SK-N-SH (cell line): ENCODE data around the gene AGK. TPM values are rescaled to one million over a fixed set of nuclear protein-coding genes. Genes with fewer than 3 reads are reported as not detected.
A peak's percentile ranks its signal among the peaks of the same experiment; 100 is the strongest.

ENCODE experiments used
- CTCF ChIA-PET: fragments of 300-600, 350-600 bp; formaldehyde crosslinking; extraction: SDS; loops from one replicate; lab custom pipeline; 2021; lab: Yijun Ruan, JAX
- POLR2A ChIA-PET: fragments of 350-600 bp; sonication (Branson Sonifier 250); formaldehyde crosslinking; extraction: SDS; loops from one replicate; lab custom pipeline; 2020; ENCODE audit warnings: antibody characterized with exemption, inconsistent platforms; lab: Yijun Ruan, JAX
- DNase-seq: peaks from one replicate; pipeline ENCODE4 v3.0.0; 2012
- H2AFZ ChIP-seq: fragments of 200-600 bp; sonication (generic); 2 replicates; pipeline ENCODE4 v1.8.1; 2016; ENCODE audit warnings: antibody characterized with exemption, mild to moderate bottlenecking, low read depth
- H3F3A ChIP-seq: fragments of 200-600 bp; sonication (generic); replicated peaks from 2 replicates; pipeline ENCODE3; 2016; ENCODE audit warnings: antibody characterized with exemption, mild to moderate bottlenecking; ENCODE audit not compliant: insufficient read depth
- H3K27ac ChIP-seq, 2 experiments: fragments of 200-500 bp in 1 of 2; fragments of 200-600 bp in 1 of 2; sonication (Bioruptor generic) in 1 of 2; sonication (generic), shearing (Covaris generic) in 1 of 2; 2 replicates each; pipeline versions ENCODE4 v1.5.1 to v1.6.1; 2014 to 2016; ENCODE audit warnings: low read depth in 2 of 2, inconsistent platforms in 1 of 2, low read length in 1 of 2, mild to moderate bottlenecking in 1 of 2, mixed read lengths in 1 of 2
- H3K27me3 ChIP-seq: fragments of 200-600 bp; sonication (generic), shearing (Covaris generic); 2 replicates; pipeline ENCODE4 v1.6.1; 2016; ENCODE audit warnings: mixed run types; ENCODE audit not compliant: insufficient read depth
- H3K36me3 ChIP-seq, 2 experiments: fragments of 200-500 bp in 1 of 2; fragments of 200-600 bp in 1 of 2; sonication (Bioruptor generic) in 1 of 2; sonication (generic) in 1 of 2; replicated peaks in 1 of 2; 2 replicates each; pipeline versions ENCODE3 to v1.5.1; 2014 to 2016; ENCODE audit warnings: low read length in 1 of 2, mild to moderate bottlenecking in 1 of 2; ENCODE audit not compliant: insufficient read depth in 2 of 2, control insufficient read depth in 1 of 2
- H3K4me1 ChIP-seq, 2 experiments: fragments of 200-500 bp in 1 of 2; fragments of 200-600 bp in 1 of 2; sonication (Bioruptor generic) in 1 of 2; sonication (generic), shearing (Covaris generic) in 1 of 2; 2 replicates each; pipeline versions ENCODE4 v1.5.1 to v1.6.1; 2014 to 2016; ENCODE audit warnings: low read depth in 1 of 2, low read length in 1 of 2, mixed run types in 1 of 2; ENCODE audit not compliant: insufficient read depth in 2 of 2, control insufficient read depth in 1 of 2
- H3K4me2 ChIP-seq: fragments of 200-600 bp; sonication (generic), shearing (Covaris generic); 2 replicates; pipeline ENCODE4 v1.6.1; 2017; ENCODE audit warnings: mixed run types
- H3K4me3 ChIP-seq, 2 experiments: fragments of 200-500 bp in 1 of 2; fragments of 200-600 bp in 1 of 2; sonication (Bioruptor generic) in 1 of 2; sonication (generic), shearing (Covaris generic) in 1 of 2; 2 replicates each; pipeline versions ENCODE4 v1.5.1 to v1.8.1; 2014 to 2016; ENCODE audit warnings: low read depth in 2 of 2, inconsistent platforms in 1 of 2, low read length in 1 of 2, mild to moderate bottlenecking in 1 of 2, mixed read lengths in 1 of 2, moderate library complexity in 1 of 2
- H3K79me2 ChIP-seq: fragments of 200-600 bp; sonication (generic); 2 replicates; pipeline ENCODE4 v1.8.1; 2017; ENCODE audit warnings: mild to moderate bottlenecking; ENCODE audit not compliant: insufficient read depth
- H3K9ac ChIP-seq: fragments of 200-600 bp; sonication (generic); 2 replicates; pipeline ENCODE4 v1.6.1; 2017; ENCODE audit warnings: mixed run types
- H3K9me2 ChIP-seq: fragments of 200-600 bp; sonication (generic); 2 replicates; pipeline ENCODE4 v1.6.1; 2017; ENCODE audit warnings: mixed run types
- H3K9me3 ChIP-seq: fragments of 200-600 bp; sonication (generic); 2 replicates; pipeline ENCODE4 v1.6.1; 2017; ENCODE audit warnings: mixed run types, mild to moderate bottlenecking, moderate library complexity
- H4K20me1 ChIP-seq: fragments of 200-600 bp; sonication (generic); 2 replicates; pipeline ENCODE4 v1.6.1; 2017; ENCODE audit warnings: mild to moderate bottlenecking, mixed run types; ENCODE audit not compliant: insufficient read depth
- CTCF ChIP-seq: fragments of 200-600 bp; sonication (generic); IDR thresholded peaks from 2 replicates; pipeline ENCODE4 v1.6.1; 2017; ENCODE audit warnings: antibody characterized with exemption, mild to moderate bottlenecking, moderate library complexity
- ELF1 ChIP-seq: IDR thresholded peaks from 2 replicates; pipeline ENCODE4 v1.4.0; 2012
- EP300 ChIP-seq, 2 experiments: IDR thresholded peaks; 2 replicates each; pipeline versions ENCODE4 v1.4.0 to v1.6.1; 2012; ENCODE audit warnings: borderline replicate concordance in 1 of 2, low read depth in 1 of 2, low read length in 1 of 2
- EZH2phosphoT487 ChIP-seq: fragments of 200-600 bp; sonication (generic); IDR thresholded peaks from 2 replicates; pipeline ENCODE4 v1.6.1; 2017; ENCODE audit warnings: low read depth, mixed run types, mild to moderate bottlenecking, antibody characterized with exemption, moderate library complexity, borderline replicate concordance
- FOXJ3 ChIP-seq: sonication (generic); formaldehyde crosslinking; IDR thresholded peaks from 2 replicates; pipeline ENCODE4 v1.5.1; 2020; ENCODE audit warnings: mild to moderate bottlenecking, missing genetic modification reagents
- FOXM1 ChIP-seq: IDR thresholded peaks from 2 replicates; pipeline ENCODE4 v1.4.0; 2012; ENCODE audit warnings: low read depth, mild to moderate bottlenecking
- GABPA ChIP-seq: IDR thresholded peaks from 2 replicates; pipeline ENCODE4 v1.4.0; 2012; ENCODE audit warnings: low read depth, mild to moderate bottlenecking
- IRF3 ChIP-seq: fragments of 150-350 bp; IDR thresholded peaks from 2 replicates; pipeline ENCODE4 v1.6.1; 2016; ENCODE audit warnings: mild to moderate bottlenecking, low read depth, low read length
- JUND ChIP-seq: IDR thresholded peaks from 2 replicates; pipeline ENCODE4 v1.4.0; 2012
- MAX ChIP-seq: IDR thresholded peaks from 2 replicates; pipeline ENCODE4 v1.4.0; 2012; ENCODE audit warnings: low read depth
- NFIC ChIP-seq: IDR thresholded peaks from 2 replicates; pipeline ENCODE4 v1.4.0; 2012; ENCODE audit warnings: borderline replicate concordance
- PBX3 ChIP-seq: IDR thresholded peaks from 2 replicates; pipeline ENCODE4; 2012
- POLR2AphosphoS5 ChIP-seq: IDR thresholded peaks from 2 replicates; pipeline ENCODE4 v1.6.1; 2012; ENCODE audit warnings: low read depth, low read length
- RAD21 ChIP-seq: IDR thresholded peaks from 2 replicates; pipeline ENCODE4 v1.6.1; 2012; ENCODE audit warnings: mild to moderate bottlenecking, low read length
- RCOR1 ChIP-seq: fragments of 150-350 bp; IDR thresholded peaks from 2 replicates; pipeline ENCODE4 v1.6.1; 2017; ENCODE audit warnings: antibody characterized with exemption, low read length
- REST ChIP-seq: IDR thresholded peaks from 2 replicates; pipeline ENCODE4 v1.6.1; 2012; ENCODE audit warnings: mild to moderate bottlenecking, low read depth, low read length, moderate library complexity
- RFX5 ChIP-seq: IDR thresholded peaks from 2 replicates; pipeline ENCODE4 v1.6.1; 2012; ENCODE audit warnings: mild to moderate bottlenecking, improper control_type of control experiment, low read length
- SIN3A ChIP-seq: IDR thresholded peaks from 2 replicates; pipeline ENCODE4 v1.6.1; 2012; ENCODE audit warnings: low read depth, mild to moderate bottlenecking, low read length, moderate library complexity, borderline replicate concordance
- SMC3 ChIP-seq: IDR thresholded peaks from 2 replicates; pipeline ENCODE4 v1.6.1; 2012; ENCODE audit warnings: low read depth, low read length, improper control_type of control experiment
- TAF1 ChIP-seq: IDR thresholded peaks from 2 replicates; pipeline ENCODE4 v1.6.1; 2012; ENCODE audit warnings: low read depth, mild to moderate bottlenecking, low read length, moderate library complexity, borderline replicate concordance
- TCF12 ChIP-seq: IDR thresholded peaks from 2 replicates; pipeline ENCODE4 v1.4.0; 2012
- TEAD4 ChIP-seq: IDR thresholded peaks from 2 replicates; pipeline ENCODE4 v1.4.0; 2012; ENCODE audit warnings: mild to moderate bottlenecking, borderline replicate concordance; ENCODE audit not compliant: insufficient read depth
- USF1 ChIP-seq: IDR thresholded peaks from 2 replicates; pipeline ENCODE4 v1.4.0; 2012; ENCODE audit warnings: low read depth, borderline replicate concordance
- YY1 ChIP-seq: IDR thresholded peaks from 2 replicates; pipeline ENCODE4 v1.4.0; 2012; ENCODE audit warnings: low read depth, mild to moderate bottlenecking
- WGBS: methylation state at CpG from one replicate; pipeline ENCODE4 v1.1.6; 2017; ENCODE audit warnings: low lambda C conversion rate; 5-methylcytosine and 5-hydroxymethylcytosine counted together
- polyA plus RNA-seq, 3 experiments: library from polyadenylated mRNA; depleted of rRNA; stranded (reverse); fragments of >200 nt; gene quantifications; 2 replicates each; pipeline ENCODE4 v1.2.3, GENCODE V29; 2012

AGK gene
- 45.7 and 67.0 TPM in 2 replicates for polyA plus RNA-seq (2012; rRNA removed)
- polyA plus RNA-seq (2012; cell fraction: cytosol; rRNA removed): 59.4 and 65.7 TPM in 2 replicates
- polyA plus RNA-seq (2012; cell fraction: nucleus; rRNA removed): 79.2 and 102 TPM in 2 replicates

- peak; percentile 98 for DNase-seq
- H3K79me2 ChIP-seq: peaks cover 28% of the 10 kb centered on the region
- peak within 1 kb of the TSS; percentile 76 to 84 for H3K4me3 ChIP-seq
- 4% methylated on average over 20 of the region's 66 CpGs for WGBS
- peak within 1 kb of the TSS; percentile 25 to 84; a peak in 3 of 4 replicates for H3K27ac ChIP-seq
- peaks cover 0 to 16% of the 10 kb centered on the region in 2 experiments; a peak in 3 of 4 replicates for H3K4me1 ChIP-seq
- H2AFZ ChIP-seq: peak within 1 kb of the TSS; percentile 96
- H3K27me3 ChIP-seq: no peaks in the 10 kb centered on the region
- H3K9ac ChIP-seq: peak within 1 kb of the TSS; percentile 86
- no peaks in the 10 kb centered on the region for H3F3A ChIP-seq
- POLR2A ChIA-PET: interaction anchor here (0.7 to 2.6 kb wide), 11 partner anchors 10 to 904 kb away, joined by 3 to 15 read pairs (median 5); partner anchors contain the start of genes MRPS33 and SSBP1
- CTCF ChIA-PET: interaction anchor here (0.8 to 5.6 kb wide), 10 partner anchors 17 to 898 kb away, joined by 3 to 53 read pairs (median 6); partner anchors contain the start of gene SSBP1
- no peaks in the 10 kb centered on the region for H4K20me1 ChIP-seq
- peak within 1 kb of the TSS; percentile 83 for H3K4me2 ChIP-seq
- peaks cover 7% of the 10 kb centered on the region in 2 experiments for H3K36me3 ChIP-seq
- no peaks in the 10 kb centered on the region for H3K9me3 ChIP-seq
- no peaks in the 10 kb centered on the region for H3K9me2 ChIP-seq
- TF ChIP-seq PBX3 (peak; percentile 41), TAF1 (peak; percentile 99), EP300 (IDR thresholded peaks at IDR 0.05; ENCODE audit: borderline replicate concordance in 1 of 2, low read depth in 1 of 2, low read length in 1 of 2) (peak in 1 of 2 experiments; percentile 42; a peak in 1 of 4 replicates), FOXJ3 (CRISPR knock-in tag) (no peak), GABPA (peak; percentile 86), USF1 (peak; percentile 53), RCOR1 (peak; percentile 67; the same call in 1 of the 2 replicates), SIN3A (peak; percentile 89; the same call in 1 of the 2 replicates), JUND (no peak), IRF3 (0 out of 2 replicates have a peak, but pooled peaks have one; percentile 16), FOXM1 (no peak), TCF12 (peak; percentile 52; the same call in 1 of the 2 replicates), MAX (peak; percentile 83), POLR2AphosphoS5 (peak; percentile 99), CTCF (no peak), RFX5 (no peak), EZH2phosphoT487 (no peak), TEAD4 (peak; percentile 65; the same call in 1 of the 2 replicates), REST (peak; percentile 78), YY1 (peak; percentile 77; the same call in 1 of the 2 replicates), NFIC (peak; percentile 60), RAD21 (no peak), SMC3 (peak; percentile 10; the same call in 1 of the 2 replicates), ELF1 (peak; percentile 68)
Measured at GRCh38 chr7:141551094-141551781, at the start of gene AGK. AGK (plus strand) TSS chr7:141551410; CDS start chr7:141555467, 4,057 bp downstream.
